Measurements from ENCODE around the gene ZNF526.

ZNF526 gene

DNA sequence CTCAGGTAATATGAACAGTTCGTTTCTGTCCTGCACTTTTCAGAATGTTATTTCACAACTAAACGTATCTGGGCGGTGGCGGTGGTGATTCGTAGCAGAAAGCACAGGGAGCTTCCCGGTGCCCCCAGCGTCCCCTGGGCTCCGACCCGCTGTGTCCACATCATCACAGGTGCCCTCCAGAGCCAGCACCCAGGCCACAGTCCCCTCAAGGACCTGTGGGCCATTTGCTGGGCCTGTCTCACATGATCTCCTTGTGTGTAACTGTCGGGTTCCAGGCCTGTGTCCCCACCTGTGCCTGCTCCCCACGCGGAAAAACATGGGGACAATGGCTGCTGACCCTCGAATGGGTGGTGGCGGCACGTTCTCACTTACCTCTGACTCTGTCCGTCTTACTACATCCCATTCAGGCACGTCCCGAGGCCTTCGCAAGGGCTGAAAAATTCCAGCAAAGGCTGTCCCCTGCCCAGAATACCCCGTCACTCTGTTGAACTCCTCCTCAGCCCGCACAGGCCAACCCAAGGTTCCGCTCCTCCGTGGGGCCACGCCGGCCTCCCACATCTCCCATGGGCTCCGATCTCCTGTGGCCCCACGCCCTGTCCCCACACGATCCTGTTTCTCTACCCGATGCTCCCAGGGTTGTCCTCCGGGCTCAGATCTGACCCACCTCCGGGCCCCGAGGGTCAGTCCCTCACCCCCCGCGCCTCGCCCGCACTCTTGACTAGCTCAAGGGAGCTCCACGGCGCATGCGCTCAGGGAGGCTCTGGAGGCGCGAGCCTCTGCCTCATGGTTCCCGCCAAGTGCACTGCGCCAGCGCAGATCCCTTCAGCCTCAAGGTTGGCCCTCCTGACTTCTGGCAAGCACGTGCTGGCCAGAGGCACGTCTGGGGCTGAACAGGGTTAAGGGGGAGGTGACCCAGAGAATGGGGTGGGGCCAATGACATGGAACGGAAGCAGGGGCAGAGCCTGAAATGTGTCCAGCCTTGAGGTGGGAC, 23.8 kb upstream of the ZNF526 start:
- DNase-seq (ENCODE audit: low read depth, low spot score), result no peak

DNA sequence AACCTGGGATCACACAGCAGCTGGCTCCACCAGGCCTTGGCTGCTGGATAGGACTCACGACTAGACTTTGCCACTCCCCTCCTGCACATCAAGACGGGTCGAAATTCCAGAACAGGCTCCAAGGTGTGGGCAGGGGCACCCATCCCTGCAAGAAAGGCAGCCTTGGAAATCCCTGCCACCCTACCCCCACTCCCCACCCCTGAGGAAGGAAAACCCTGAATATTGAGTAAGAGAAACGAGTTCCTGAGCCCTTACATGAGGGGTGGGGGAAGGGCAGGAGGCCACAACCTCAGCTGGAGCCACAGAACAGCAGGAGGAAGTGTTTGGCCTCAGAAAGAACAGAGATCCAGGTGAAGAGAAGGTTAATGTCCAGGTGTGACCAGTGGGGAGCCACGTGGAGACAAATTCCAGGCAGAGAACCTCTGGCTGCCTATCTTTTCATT, 22.7 kb upstream of the ZNF526 start:
- no peak for DNase-seq (ENCODE audit: low read depth, low spot score)

DNA sequence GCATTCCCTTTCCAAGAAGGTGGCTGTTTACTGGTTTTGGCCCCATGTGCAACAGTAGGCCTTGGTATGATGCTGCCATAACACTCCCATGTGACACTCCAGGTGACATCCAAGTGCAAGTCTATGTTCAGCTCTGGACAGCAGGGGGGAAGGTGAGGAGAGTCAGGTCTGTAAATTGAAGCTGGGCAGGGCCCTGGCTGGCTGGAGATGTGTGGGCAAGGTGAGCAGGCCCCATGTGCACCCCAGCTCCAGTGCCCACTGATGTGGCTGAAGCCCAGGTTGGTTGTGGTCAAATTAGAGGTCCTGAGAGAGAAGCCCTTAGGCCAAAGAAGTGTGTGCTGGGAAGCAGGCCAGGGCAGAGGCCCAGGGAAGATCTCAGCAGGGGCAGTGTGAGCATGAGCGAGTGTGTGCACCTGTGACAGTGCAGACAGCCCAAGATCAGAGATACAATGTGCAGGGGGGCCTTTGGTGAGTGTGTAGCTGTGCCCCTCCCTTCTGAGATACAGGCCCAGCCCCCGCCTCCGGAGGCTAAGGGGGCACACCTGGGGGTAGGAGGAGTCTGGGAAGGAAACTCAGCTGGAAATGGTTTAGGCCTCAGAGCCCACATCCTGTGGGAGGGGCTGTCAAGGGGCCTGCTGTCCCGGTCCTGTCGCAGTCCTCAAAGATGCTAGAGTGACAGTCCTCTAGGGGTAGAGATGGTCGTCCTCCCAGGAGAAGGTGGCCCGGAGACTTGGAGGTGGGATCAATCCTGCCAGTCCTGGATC, 21.3 kb upstream of the ZNF526 start:
- no peak for DNase-seq (ENCODE audit: low read depth, low spot score)

DNA sequence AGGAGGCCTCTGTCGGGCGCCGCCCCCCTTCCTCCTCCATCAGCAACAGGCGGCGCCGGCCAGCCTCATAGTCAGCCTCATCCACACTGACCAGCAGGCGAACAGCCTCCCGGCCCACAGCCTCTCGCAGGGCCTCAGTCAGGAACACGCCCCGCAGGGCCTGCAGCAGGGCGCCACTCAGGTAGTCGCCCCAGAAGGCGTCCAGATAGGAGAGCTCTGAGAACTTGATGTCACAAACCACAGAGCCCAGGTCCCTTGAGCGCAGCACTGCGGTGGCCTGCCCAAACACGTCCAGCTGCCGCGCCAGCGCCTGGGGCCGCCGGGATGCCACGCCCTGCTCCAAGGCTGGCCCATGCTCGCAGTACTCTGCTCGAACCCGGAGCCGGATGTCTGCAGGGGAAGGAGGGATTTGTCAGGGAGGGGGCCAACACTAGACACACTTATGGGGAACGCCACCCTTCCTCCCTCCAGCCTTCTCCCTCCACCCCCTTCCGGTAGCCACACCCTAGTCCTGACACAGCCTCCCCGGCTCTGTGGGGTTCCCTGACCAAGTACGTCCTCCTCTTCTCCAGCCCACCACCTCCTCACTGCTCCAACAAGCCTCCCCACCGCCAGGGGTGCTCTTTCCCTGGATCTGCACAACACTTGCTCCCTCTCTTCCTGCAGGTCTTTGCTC, 20.5 kb upstream of the ZNF526 start:
- no peak for DNase-seq (ENCODE audit: low read depth, low spot score)

DNA sequence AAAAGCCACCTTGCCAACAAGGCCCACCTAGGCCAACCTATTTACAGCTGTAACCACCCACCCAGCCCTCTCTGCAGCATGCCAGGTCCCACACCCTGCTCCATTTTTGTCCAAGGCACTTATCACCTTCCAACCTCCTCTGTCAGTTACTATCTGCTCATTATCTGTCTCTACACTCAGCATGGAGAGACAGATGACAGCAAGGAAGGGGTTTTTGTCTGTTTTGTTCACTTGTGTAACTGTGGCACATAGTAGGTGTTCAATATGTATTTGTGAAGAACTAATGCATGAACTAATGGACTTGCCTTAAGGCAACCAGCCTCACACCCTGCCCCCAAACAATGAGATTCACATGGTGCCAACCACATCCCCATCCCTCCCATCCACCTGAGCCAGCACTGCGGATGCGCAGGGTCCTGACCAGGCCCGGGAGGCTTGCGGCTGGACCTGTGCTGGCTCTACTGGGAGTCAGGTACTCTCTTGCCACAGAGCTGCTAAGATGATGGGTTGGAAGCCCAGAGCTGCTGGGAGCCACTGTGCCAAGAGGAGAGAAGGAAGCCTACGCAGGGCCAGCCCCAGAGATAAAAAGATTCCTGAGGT, 19.9 kb upstream of the ZNF526 start:
- no peak for DNase-seq (ENCODE audit: low read depth, low spot score)

DNA sequence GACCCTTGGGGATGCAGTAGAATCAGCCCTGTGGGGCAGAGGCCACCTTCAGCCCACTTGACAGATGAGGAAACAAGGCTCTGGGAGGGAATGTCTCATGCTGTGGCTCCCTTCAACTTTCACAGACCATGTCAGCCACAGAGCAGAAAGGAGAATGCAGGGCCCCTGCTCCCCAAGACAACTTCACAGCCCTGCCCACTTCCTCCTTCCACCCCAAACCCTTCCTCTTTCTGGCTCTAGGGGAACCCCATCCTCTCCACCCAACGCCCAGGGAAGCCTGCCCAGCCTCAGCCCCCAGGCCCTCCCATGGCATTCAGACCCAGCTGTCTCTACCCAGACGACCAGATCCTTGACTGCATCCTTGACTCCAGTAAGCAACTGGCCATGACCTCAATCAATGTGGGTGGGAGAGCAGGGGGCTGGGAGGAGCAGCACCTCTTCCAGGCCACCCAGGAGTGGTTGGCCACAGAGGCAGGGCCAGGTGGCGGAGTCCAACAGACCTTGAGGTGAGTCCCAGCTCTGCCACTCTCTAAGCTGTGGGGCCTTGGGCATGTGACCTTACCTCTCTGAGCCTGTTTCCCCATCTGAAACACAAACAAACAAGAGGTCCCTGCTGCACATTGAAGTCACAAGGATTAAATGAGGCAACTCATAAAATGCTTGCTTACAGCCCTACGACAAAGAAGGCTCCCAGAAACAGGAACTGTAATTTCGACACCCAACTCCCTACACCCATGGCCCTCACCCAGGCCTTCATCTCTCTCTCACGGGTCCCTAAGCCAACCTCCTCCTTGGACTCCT, 18.4 kb upstream of the ZNF526 start:
- DNase-seq (ENCODE audit: low read depth, low spot score), result no peak

DNA sequence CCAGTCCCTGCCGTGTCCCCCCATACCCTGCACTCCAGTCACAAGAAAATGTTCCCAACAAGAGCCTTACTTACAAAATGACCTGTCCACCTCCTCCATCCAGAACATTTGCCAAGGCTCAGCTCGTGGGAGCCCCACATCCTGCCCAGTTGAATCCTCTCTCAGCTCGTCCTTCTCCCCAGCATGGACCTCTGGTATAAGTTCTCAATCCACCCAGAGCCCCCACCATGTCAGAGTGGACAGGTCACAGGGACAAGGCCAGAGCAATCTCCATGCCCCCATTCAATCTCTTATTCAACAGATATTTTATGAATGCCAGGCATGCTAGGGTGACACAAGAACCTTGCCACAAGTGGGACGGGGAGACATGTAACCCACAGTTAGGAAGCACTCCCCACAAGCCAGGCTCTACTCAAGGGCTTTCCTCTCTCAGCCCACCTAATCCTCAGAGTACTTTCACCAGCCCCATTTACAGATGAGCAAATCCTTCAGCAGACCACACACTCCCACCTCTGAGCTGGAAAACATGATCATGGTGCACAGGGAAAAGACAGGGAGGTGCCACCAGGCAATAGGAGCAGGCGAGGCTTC, 17.7 kb upstream of the ZNF526 start:
- no peak for DNase-seq (ENCODE audit: low read depth, low spot score)

DNA sequence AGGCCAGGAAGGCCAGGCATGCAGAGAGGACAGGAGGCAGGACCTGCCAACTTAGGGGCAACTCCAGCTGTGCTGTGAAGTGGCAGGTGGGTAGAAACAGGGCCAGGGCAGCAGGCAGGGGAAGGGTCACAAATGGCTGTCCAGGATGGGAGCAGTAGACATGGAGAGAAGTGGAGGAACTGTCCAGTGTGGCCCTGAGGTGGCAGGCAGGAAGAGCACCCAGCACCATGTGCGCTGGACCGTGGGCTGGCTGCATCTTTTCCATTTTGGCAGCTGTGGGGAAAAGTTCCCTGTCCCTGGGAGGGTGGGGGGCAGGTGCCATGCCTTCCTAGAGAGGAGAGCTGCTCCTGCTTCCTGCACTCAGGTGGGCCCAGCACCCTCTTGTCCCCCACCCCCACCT, 16.4 kb upstream of the ZNF526 start:
- no peak for DNase-seq (ENCODE audit: low read depth, low spot score)

DNA sequence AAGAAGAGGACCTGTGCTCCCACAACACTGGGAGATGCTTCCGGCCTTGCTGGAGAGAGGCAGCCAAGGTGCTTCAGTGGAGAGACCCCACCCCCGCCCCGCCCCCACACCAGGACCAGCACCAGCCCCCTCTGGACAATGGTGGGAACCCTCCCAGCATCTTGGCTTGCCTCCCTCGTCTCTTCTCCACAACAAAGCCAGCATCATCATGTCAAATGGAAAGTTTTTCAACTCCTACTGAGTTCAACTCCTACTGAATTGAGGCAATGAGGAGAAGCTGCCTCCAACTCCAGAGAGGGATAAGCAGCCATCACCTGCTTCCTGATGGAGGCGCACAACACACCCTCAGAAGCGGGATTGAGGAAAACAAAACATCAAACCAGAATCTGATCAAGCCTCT, 15.4 kb upstream of the ZNF526 start:
- no peak for DNase-seq (ENCODE audit: low read depth, low spot score)

DNA sequence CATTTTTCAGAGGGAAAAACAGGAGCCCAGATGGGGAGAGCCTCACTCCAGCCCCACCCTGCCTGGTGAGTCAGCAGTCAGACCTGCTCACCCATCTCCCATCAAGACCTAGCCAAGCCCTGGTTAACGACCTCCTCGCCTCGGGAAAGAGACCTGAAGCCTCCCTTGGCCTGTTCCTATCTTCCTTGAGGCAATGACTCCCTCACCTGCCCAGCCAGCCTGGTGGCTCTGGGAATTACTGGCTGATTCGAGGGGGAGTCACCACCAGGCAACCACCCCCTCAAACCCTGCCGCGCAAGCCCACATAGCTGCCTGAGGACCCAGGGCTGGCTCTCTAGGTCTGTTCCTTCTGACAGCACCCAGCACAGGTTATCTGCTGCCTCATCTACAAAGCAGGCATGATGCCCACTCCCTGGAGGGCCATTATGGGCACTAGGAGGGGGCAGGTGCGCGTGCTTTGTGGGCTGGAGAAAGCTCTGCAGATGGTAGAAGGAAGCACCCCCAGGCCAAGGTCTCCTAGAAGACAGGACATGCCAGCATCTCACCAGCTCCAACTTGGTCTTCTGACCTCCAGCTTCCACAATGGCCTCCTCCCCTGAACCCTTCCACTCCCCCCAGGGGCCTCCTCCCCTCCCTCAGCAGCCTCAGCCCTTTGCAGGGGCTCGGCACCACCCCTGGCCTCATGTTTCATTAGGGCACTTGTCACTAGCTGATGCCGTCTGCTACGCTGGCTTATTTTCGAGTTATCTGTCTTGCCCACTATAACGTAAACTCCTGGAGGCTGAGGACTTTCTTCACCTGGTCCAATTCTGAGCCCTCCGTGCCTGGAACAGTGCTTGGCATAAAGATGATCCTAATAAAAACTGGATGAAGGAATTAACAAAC, 13.0 kb upstream of the ZNF526 start:
- no peak for DNase-seq (ENCODE audit: low read depth, low spot score)

DNA sequence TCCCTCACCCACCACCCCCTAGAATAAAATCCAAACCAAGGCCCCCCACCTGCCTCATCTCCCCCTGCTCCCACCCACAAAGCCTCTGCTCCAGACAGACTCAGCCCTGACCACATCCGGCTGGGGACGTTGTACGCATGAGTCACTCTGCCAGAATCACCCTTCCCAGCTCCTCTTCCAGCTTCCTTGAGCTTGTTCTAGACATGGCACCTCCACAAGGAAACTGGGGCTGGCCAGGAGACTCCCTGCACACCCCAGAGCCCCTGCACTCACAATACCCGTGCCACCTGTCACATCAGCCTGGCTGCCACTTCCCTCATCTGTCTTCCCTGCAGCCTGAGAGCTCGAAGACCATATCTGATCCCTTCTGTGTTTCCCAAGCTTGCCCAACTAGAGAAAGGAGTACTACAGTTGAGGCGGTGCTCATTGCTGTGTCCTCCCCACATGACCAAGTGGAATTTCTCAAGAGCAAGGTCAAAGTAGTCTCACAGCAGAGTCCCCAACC, 12.3 kb upstream of the ZNF526 start:
- no peak for DNase-seq (ENCODE audit: low read depth, low spot score)

DNA sequence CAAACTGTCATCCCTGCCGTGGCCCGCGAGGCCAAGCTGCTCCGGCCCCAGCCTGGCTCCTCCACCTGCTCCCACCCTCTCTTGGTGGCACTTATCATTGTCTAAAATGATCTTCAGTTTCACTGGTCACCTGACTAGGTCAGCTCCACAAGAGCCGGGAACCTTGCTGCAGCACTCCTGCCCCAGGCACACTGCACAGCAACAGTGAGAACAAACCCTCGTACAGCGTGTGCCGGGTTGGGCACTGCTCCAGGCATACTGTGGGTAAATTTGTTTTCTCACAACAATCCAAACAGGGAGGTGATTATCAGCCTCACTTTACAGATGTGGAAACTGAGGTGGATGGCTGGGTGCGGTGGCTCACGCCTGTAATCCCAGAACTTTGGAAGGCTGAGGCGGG, 11.5 kb upstream of the ZNF526 start:
- DNase-seq (ENCODE audit: low read depth, low spot score), result no peak

DNA sequence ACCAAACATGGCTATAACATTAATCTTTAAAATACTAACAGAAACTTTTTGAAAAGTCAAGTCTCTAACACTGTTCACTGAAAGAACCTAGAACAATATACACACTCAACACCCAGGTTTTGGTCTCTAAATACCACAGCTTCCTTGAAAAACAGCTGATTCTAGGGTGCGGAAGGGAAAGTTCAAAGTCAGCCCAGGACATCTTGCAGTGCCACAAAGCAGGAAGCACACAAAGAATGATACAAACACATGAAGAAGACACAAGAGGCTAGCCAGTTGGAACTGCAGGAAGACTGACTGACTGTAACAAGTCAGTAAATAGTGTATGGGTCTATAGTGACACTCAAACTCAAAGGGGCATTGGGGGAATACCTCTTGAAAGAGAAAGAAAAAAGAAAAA, 7.2 kb upstream of the ZNF526 start:
- no peak for DNase-seq (ENCODE audit: low read depth, low spot score)

DNA sequence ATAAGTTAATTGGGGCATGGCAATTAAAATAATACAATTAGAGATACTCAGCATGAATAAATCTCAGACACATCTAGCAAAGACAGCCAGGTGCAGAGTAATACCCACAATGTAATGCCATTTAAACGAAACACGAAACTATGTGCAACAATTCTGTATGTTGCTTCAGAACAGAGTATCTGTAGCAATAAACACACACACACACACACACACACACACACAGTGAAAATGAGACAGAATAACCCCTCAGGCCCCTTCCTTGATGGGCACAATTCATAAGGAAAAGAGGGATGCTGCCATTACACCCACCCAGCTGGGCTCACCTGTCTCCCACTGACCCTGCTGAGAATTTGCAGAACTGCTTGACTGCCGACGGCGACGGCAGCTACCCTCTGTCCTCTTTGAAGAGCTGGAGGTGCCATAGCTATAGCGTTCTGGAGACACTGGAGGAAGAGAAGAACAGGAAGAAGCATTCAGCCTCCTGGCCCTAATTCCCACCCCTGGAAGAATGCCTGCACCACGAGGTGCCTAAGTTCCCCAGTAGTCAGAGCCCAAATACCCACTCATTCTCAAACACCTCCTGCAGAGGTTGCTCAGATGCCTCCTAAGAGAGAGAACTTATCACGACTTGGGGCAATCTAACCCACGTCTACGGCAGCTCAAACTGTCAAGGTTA, 5.2 kb upstream of the ZNF526 start:
- DNase-seq (ENCODE audit: low read depth, low spot score), result no peak

DNA sequence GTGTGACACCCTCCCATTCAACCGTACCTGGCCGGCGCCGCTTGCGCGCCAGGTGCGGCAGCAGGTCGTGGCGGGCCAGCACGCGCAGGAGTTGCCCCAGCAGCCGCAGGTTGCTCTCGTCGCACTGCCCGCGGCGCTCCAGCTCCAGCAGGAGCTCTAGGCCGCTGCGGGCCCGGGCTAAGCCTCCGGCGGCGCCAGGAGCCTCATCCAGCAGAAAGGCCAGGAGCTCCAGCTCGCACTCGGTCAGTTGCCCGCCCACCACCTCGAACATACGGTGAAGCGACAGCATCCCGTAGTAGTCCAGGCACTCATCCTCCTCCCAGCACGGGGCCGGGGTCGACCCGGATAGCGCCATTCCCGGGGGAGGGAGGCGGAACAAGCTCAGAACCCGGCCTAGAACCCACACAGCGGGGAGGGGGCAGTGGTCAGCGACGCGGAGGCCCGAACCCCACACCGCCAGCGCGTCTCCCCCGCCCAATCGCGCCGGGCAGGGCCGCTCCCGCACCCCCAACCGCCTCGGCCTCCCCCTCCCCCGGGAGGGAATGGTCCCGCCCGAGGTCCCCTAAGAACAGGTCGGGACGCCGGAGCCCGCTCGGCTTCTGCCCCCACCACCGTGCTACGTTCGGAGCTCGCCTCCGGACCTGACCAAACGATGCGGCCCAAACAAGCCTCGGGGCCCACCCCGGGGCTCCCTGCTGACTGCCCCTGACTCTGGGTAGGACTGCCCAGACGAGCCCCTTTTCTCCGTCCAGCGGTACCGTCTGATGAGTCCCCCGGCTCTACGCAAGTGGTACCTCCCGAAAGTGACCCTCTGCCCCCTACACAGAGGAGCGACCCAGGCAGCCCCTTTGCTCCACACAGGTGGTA, 3.2 kb upstream of the ZNF526 start:
- no peak for DNase-seq (ENCODE audit: low read depth, low spot score)

DNA sequence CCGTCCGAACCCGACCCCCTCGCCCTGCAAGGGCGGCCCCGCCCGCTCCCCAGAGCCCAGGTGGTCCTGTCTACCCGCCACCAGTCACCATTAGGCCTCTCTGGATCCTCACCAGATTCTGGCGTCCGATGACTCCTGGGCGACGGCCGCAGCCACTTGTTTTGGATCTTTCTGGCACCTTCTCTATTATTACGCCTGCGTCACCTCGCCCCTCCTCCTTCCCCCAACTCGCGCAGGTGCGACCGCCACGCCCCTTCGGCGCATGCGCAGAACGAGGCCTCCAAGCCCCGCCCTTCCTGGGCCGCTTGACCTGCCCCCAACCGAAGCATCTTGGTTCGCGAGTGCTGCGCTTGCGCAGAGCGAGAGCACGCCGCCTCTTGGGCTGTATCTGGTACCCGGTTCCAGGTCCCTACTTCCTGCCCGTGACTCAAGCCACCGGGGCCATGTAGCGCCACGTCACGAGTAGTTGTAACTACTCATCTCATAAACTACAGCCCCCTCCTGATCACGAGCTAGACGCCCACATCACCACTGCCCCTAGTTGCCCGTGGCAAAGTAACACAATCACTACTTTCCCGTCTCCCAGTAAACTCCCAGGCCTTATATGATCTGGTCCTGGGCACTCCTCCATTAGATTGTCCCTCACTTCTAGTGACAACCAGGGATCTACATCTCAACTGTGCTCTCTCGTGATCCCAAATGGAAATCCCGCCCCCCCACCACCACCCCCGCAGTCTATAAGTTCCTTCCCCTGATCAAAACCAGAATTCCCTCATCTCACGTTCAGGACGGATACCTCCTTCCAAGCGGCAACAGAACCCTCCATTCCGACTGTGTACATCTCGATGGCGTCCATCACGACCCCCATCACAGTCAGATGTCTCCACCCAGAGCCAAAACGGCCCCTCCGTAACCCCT, 2.3 kb upstream of the ZNF526 start, which contains the start of gene DEDD2:
Gene DEDD2, minus strand, starts transcription at position 158 of the 918 bp plus-strand sequence. CDS start 670 bp downstream, outside the sequence.
- no peak for DNase-seq (ENCODE audit: low read depth, low spot score)

DNA sequence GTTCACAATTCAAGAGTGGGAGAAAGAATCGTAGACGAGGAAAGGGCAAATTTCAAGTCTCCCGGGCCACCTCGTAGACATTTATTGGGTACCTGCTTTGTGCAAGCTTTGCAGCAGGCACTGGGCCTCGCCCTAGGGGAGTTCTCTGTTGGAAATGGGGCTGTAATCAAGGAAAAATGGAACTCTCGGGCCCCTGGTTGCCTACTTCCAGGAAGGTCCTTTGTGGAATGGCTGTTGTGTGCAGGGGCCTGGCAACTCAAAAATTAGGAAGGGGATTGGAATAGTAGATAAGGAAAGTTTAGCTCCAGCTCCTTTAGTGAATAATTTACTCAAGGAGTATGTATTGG, 612 bp downstream of the ZNF526 start:
- DNase-seq (ENCODE audit: low read depth, low spot score), result no peak

Data from iPS DF 19.7 (cell line).